B cell (primary cell): Measurements from ENCODE around the gene TAX1BP3. TPM values are rescaled to one million over a fixed set of nuclear protein-coding genes. Genes with fewer than 3 reads are reported as not detected.

Source experiments
- ATAC-seq: fragments of 200-7000 bp; cut with Tn5 transposase; one replicate; pipeline ENCODE4 v1.10.0; 2021; ENCODE audit warnings: low read depth, mild to moderate bottlenecking, moderate number of reproducible peaks, moderate library complexity
- CTCF ChIA-PET: fragments of 350-600 bp; sonication (Branson Sonifier 250); formaldehyde crosslinking; loops from one replicate; lab custom pipeline; 2021; ENCODE audit warnings: antibody characterized with exemption, inconsistent platforms; lab: Charles Lee
- POLR2A ChIA-PET: fragments of 350-600 bp; sonication (Branson Sonifier 250); formaldehyde crosslinking; loops from one replicate; lab custom pipeline; 2021; ENCODE audit warnings: antibody characterized with exemption; lab: Charles Lee
- DNase-seq: peaks from one replicate; pipeline ENCODE4 v3.0.0; 2013
- H2AFZ ChIP-seq: 2 replicates; pipeline ENCODE4 v1.6.1; 2012; ENCODE audit warnings: mild to moderate bottlenecking, low read depth, low read length; ENCODE audit not compliant: insufficient read depth, poor library complexity, severe bottlenecking
- H3K27ac ChIP-seq, 2 donors: 1 replicate in 1 of 2; 2 replicates in 1 of 2; pipeline ENCODE4 v1.5.1; 2012 to 2013; ENCODE audit warnings: low read length in 2 of 2, mild to moderate bottlenecking in 2 of 2, moderate library complexity in 1 of 2
- H3K27me3 ChIP-seq, 4 experiments: fragments of 200-600 bp in 1 of 4; sonication (generic) in 1 of 4; replicated peaks in 1 of 4; 1 replicate in 2 of 4; 2 replicates in 2 of 4; pipeline versions ENCODE4 v1.6.1 to v1.7.0; 2013 to 2016; ENCODE audit warnings: low read length in 3 of 4, mild to moderate bottlenecking in 2 of 4, mixed read lengths in 1 of 4, moderate library complexity in 1 of 4; ENCODE audit not compliant: insufficient read depth in 4 of 4, control insufficient read depth in 3 of 4; ENCODE audit errors: control extremely low read depth in 1 of 4
- H3K36me3 ChIP-seq, 2 experiments: replicated peaks in 1 of 2; 1 replicate in 1 of 2; 2 replicates in 1 of 2; pipeline versions ENCODE4 v1.6.1 to v1.7.1; 2013; ENCODE audit warnings: low read length in 1 of 2; ENCODE audit not compliant: insufficient read depth in 2 of 2, control insufficient read depth in 1 of 2; ENCODE audit errors: control extremely low read depth in 1 of 2, extremely low read depth in 1 of 2
- H3K4me1 ChIP-seq, 2 donors: fragments of 200-600 bp in 1 of 2; sonication (generic) in 1 of 2; 1 replicate in 1 of 2; 2 replicates in 1 of 2; pipeline versions ENCODE4 v1.5.1 to v1.6.1; 2013 to 2017; ENCODE audit warnings: low read length in 2 of 2; ENCODE audit not compliant: control insufficient read depth in 2 of 2, insufficient read depth in 2 of 2
- H3K4me2 ChIP-seq: replicated peaks from 2 replicates; pipeline ENCODE3; 2012; ENCODE audit warnings: mild to moderate bottlenecking, low read depth, low read length; ENCODE audit not compliant: poor library complexity, severe bottlenecking
- H3K4me3 ChIP-seq, 5 experiments: fragments of 200-600 bp in 1 of 5; sonication (generic) in 1 of 5; 1 replicate in 3 of 5; 2 replicates in 2 of 5; pipeline versions ENCODE4 v1.5.1 to v1.7.0; 2011 to 2016; ENCODE audit warnings: low read length in 4 of 5, mild to moderate bottlenecking in 4 of 5, low read depth in 2 of 5, control low read depth in 1 of 5, moderate library complexity in 1 of 5; ENCODE audit not compliant: insufficient read depth in 1 of 5; ENCODE audit errors: control extremely low read depth in 1 of 5, extremely low read depth in 1 of 5
- H3K79me2 ChIP-seq: fragments of 200-600 bp; sonication (generic); one replicate; pipeline ENCODE4 v1.6.0; 2016; ENCODE audit warnings: low read length; ENCODE audit not compliant: control insufficient read depth, insufficient read depth
- H3K9ac ChIP-seq: fragments of 200-600 bp; sonication (generic); 2 replicates; pipeline ENCODE4 v1.6.1; 2017; ENCODE audit warnings: mild to moderate bottlenecking, low read length, moderate library complexity
- H3K9me3 ChIP-seq, 3 donors: one replicate each; pipeline versions ENCODE4 v1.6.1 to v1.7.1; 2013; ENCODE audit warnings: low read length in 2 of 3; ENCODE audit not compliant: control insufficient read depth in 2 of 3, insufficient read depth in 1 of 3; ENCODE audit errors: control extremely low read depth in 1 of 3
- H4K20me1 ChIP-seq: 2 replicates; pipeline ENCODE4 v1.6.0; 2012; ENCODE audit warnings: mild to moderate bottlenecking, low read length; ENCODE audit not compliant: insufficient read depth, control insufficient read depth, poor library complexity, severe bottlenecking
- H3K27ac Mint-ChIP-seq: one replicate; pipeline ENCODE4 v1.8.0; 2021; ENCODE audit warnings: mixed read lengths
- H3K27me3 Mint-ChIP-seq: one replicate; pipeline ENCODE4 v1.8.0; 2021; ENCODE audit warnings: mixed read lengths
- H3K4me1 Mint-ChIP-seq: one replicate; pipeline ENCODE4 v1.8.0; 2021; ENCODE audit warnings: mixed read lengths
- H3K4me3 Mint-ChIP-seq: one replicate; pipeline ENCODE4 v1.8.0; 2021; ENCODE audit warnings: mixed read lengths
- H3K9me3 Mint-ChIP-seq: one replicate; pipeline ENCODE4 v1.8.0; 2022; ENCODE audit warnings: mixed read lengths; ENCODE audit not compliant: insufficient read depth
- CTCF ChIP-seq: fragments of 200-600 bp; IDR thresholded peaks from one replicate; pipeline ENCODE4 v1.8.0; 2022; ENCODE audit warnings: antibody characterized with exemption, mild to moderate bottlenecking
- EZH2 ChIP-seq: IDR thresholded peaks from 2 replicates; pipeline ENCODE4 v1.6.1; 2012; ENCODE audit warnings: borderline replicate concordance, low read depth, mild to moderate bottlenecking, moderate library complexity, low read length; ENCODE audit not compliant: insufficient read depth, poor library complexity, severe bottlenecking
- WGBS: methylation state at CpG from one replicate; pipeline ENCODE4 v1.1.5; 2013; ENCODE audit warnings: missing lambda C conversion rate; ENCODE audit not compliant: insufficient coverage; 5-methylcytosine and 5-hydroxymethylcytosine counted together
- intact Hi-C: fragments of 100-400 bp; cut with micrococcal nuclease; formaldehyde crosslinking; loops from one replicate; pipeline ENCODE4 v1.10.0; 2022
- polyA plus RNA-seq: library from polyadenylated mRNA; depleted of rRNA; stranded (reverse); fragments of >200 nt; gene quantifications from 2 replicates; pipeline ENCODE4 v1.2.3, GENCODE V29; 2012
- total RNA-seq, 2 donors: library from RNA; stranded (reverse); fragments of 120-200 nt in 1 of 2; gene quantifications; 1 replicate in 1 of 2; 2 replicates in 1 of 2; pipeline versions ENCODE4 v1.2.3 to v1.2.4, GENCODE V29; 2013 to 2022

The TAX1BP3 gene
- total and polyA plus RNA-seq, 2 donors (not counting 1 experiment from before 2014, with no cell fraction given): 17.7 to 22.1 TPM

GRCh38 chr17:3667366-3668278 is 756 bp downstream of the TAX1BP3 start:
- peaks cover 25% of the 10 kb centered on the region for H4K20me1 ChIP-seq
- H3K27ac ChIP-seq: peak overlapping the region; percentile 18 to 56
- peak overlapping the region; percentile 56 for H3K27ac Mint-ChIP-seq
- H3K9me3 Mint-ChIP-seq: no peaks in the 10 kb centered on the region
- H3K9ac ChIP-seq: peak overlapping the region; percentile 95
- H3K36me3 ChIP-seq: peaks cover 0 to 2% of the 10 kb centered on the region in 2 experiments
- H3K4me1 ChIP-seq: peaks cover 11 to 21% of the 10 kb centered on the region in 2 donors
- ChIA-PET POLR2A (interaction anchor here (0.6 to 1.5 kb wide), 6 partner anchors 9 to 59 kb away, joined by 3 to 6 read pairs (median 4); partner anchors contain the start of genes CTNS and SHPK), CTCF (interaction anchor here (0.6 to 1.3 kb wide), 4 partner anchors 18 to 619 kb away, joined by 3 to 4 read pairs (median 4); no protein-coding TSS in a partner anchor)
- DNase-seq: peak; percentile 42
- H3K27me3 Mint-ChIP-seq: no peaks in the 10 kb centered on the region
- 14% methylated on average over 38 of the region's 39 CpGs for WGBS
- peak overlapping the region; percentile 90 for H3K4me2 ChIP-seq
- ATAC-seq: peak; percentile 2
- H2AFZ ChIP-seq: peak overlapping the region; percentile 84
- H3K4me1 Mint-ChIP-seq: peaks cover 31% of the 10 kb centered on the region
- H3K9me3 ChIP-seq: no peaks in the 10 kb centered on the region
- H3K79me2 ChIP-seq: peaks cover 11% of the 10 kb centered on the region
- intact Hi-C loops: loop anchor here (1.0 to 5.0 kb wide), 3 partner anchors 15 to 1075 kb away; partner anchors contain the start of genes CTNS, PAFAH1B1 and SHPK
- no peaks in the 10 kb centered on the region for H3K27me3 ChIP-seq
- TF ChIP-seq CTCF: no peak
- TF ChIP-seq EZH2: no peak
- peak overlapping the region; percentile 96 for H3K4me3 Mint-ChIP-seq
- H3K4me3 ChIP-seq: peak overlapping the region; percentile 50 to 99 (median 98)
